HCT116 (cell line): ENCODE data around the gene PGC. TPM values are rescaled to one million over a fixed set of nuclear protein-coding genes. Genes with fewer than 3 reads are reported as not detected.

Source experiments
- ATAC-seq: fragments of 200-7000 bp; cut with Tn5 transposase; 2 replicates; pipeline ENCODE4 v1.9.1; 2020; ENCODE audit warnings: mild to moderate bottlenecking, moderate library complexity
- BruUV-seq: library from RNA; stranded (reverse); fragments of 400-500 nt; replicated peaks from 2 replicates; lab custom pipeline; 2021; lab: Mats Ljungman, UMichigan
- CTCF ChIA-PET: fragments of 300-600 bp; sonication (Branson Sonifier 250); formaldehyde crosslinking; loops from one replicate; lab custom pipeline; 2021; ENCODE audit warnings: antibody characterized with exemption; lab: Charles Lee
- POLR2A ChIA-PET: fragments of 300-600, 350-600 bp; sonication (Branson Sonifier 250); formaldehyde crosslinking; loops from one replicate; lab custom pipeline; 2021; ENCODE audit warnings: antibody characterized with exemption; lab: Charles Lee
- RAD21 ChIA-PET, 2 experiments: fragments of 300-600 bp; sonication (Branson Sonifier 250); formaldehyde crosslinking; loops; one replicate each; lab custom pipeline; 2023; ENCODE audit warnings: low total read pairs in 2 of 2; ENCODE audit not compliant: uncharacterized antibody in 2 of 2, unreplicated experiment in 2 of 2, low non-redundant PET in 1 of 2; lab: Charles Lee
- DNase-seq: peaks from one replicate; pipeline ENCODE4 v3.0.0-alpha.2; 2010; ENCODE audit warnings: low read depth, low spot score
- H2AFZ ChIP-seq: fragments of 200-600 bp; shearing (Covaris generic), sonication (generic); 2 replicates; pipeline ENCODE4 v1.6.1; 2017; ENCODE audit warnings: low read depth, mixed run types, mixed read lengths, antibody characterized with exemption, low read length; ENCODE audit not compliant: poor library complexity, severe bottlenecking
- H3K27ac ChIP-seq: 2 replicates; pipeline ENCODE4 v1.5.1; 2012; ENCODE audit warnings: low read depth, low read length
- H3K27me3 ChIP-seq: fragments of 200-600 bp; sonication (generic); 2 replicates; pipeline ENCODE4 v1.6.1; 2016; ENCODE audit warnings: mixed run types, low read length, mixed read lengths; ENCODE audit not compliant: insufficient read depth
- H3K36me3 ChIP-seq, 2 experiments: fragments of 200-500 bp in 1 of 2; fragments of 200-600 bp in 1 of 2; sonication (Bioruptor generic) in 1 of 2; sonication (generic) in 1 of 2; 2 replicates each; pipeline versions ENCODE4 v1.5.1 to v1.6.1; 2014 to 2016; ENCODE audit warnings: low read length in 2 of 2, inconsistent platforms in 1 of 2, mixed read lengths in 1 of 2, mixed run types in 1 of 2; ENCODE audit not compliant: insufficient read depth in 2 of 2, control insufficient read depth in 1 of 2
- H3K4me1 ChIP-seq, 2 experiments: fragments of 200-600 bp in 1 of 2; sonication (generic) in 1 of 2; 2 replicates each; pipeline versions ENCODE4 v1.5.1 to v1.6.1; 2012 to 2017; ENCODE audit warnings: low read length in 2 of 2, inconsistent platforms in 1 of 2, mild to moderate bottlenecking in 1 of 2, mixed read lengths in 1 of 2, mixed run types in 1 of 2, moderate library complexity in 1 of 2; ENCODE audit not compliant: insufficient read depth in 2 of 2, control insufficient read depth in 1 of 2
- H3K4me2 ChIP-seq: fragments of 200-600 bp; sonication (generic); 2 replicates; pipeline ENCODE4 v1.6.1; 2017; ENCODE audit warnings: mixed run types, low read length, mixed read lengths
- H3K4me3 ChIP-seq, 2 experiments: fragments of 200-600 bp in 1 of 2; sonication (generic) in 1 of 2; replicated peaks in 1 of 2; 2 replicates each; pipeline ENCODE4 v1.5.1; 2011 to 2016; ENCODE audit warnings: low read length in 2 of 2, control low read depth in 1 of 2, low read depth in 1 of 2, mild to moderate bottlenecking in 1 of 2, mixed read lengths in 1 of 2, mixed run types in 1 of 2
- H3K79me2 ChIP-seq: fragments of 200-600 bp; sonication (generic); 2 replicates; pipeline ENCODE4 v1.6.1; 2017; ENCODE audit warnings: mild to moderate bottlenecking, mixed run types, low read length, moderate library complexity, mixed read lengths; ENCODE audit not compliant: insufficient read depth
- H3K9ac ChIP-seq: fragments of 200-600 bp; sonication (generic); 2 replicates; pipeline ENCODE4 v1.6.1; 2016; ENCODE audit warnings: low read length, mixed read lengths
- H3K9me2 ChIP-seq: fragments of 200-600 bp; sonication (generic), shearing (Covaris generic); 2 replicates; pipeline ENCODE4 v1.6.1; 2017; ENCODE audit warnings: mixed run types, mild to moderate bottlenecking, moderate library complexity; ENCODE audit not compliant: insufficient read depth
- H3K9me3 ChIP-seq, 2 experiments: fragments of 200-500 bp in 1 of 2; fragments of 200-600 bp in 1 of 2; sonication (Bioruptor generic) in 1 of 2; sonication (generic) in 1 of 2; 2 replicates each; pipeline ENCODE4 v1.6.1; 2014 to 2017; ENCODE audit warnings: low read length in 2 of 2, mixed read lengths in 2 of 2, inconsistent platforms in 1 of 2, low read depth in 1 of 2, mild to moderate bottlenecking in 1 of 2, mixed run types in 1 of 2, moderate library complexity in 1 of 2; ENCODE audit not compliant: control insufficient read depth in 1 of 2, insufficient read depth in 1 of 2
- H4K20me1 ChIP-seq: fragments of 200-600 bp; sonication (generic), shearing (Covaris generic); 2 replicates; pipeline ENCODE4 v1.6.1; 2017; ENCODE audit warnings: mixed run types, mild to moderate bottlenecking, moderate library complexity; ENCODE audit not compliant: insufficient read depth
- CTCF ChIP-seq, 3 experiments: fragments of 200-600 bp in 1 of 3; sonication (generic) in 1 of 3; IDR thresholded peaks in 2 of 3; conservative IDR thresholded peaks in 1 of 3; 2 replicates each; pipeline ENCODE4 v1.5.1; 2012 to 2017; ENCODE audit warnings: low read depth in 2 of 3, low read length in 2 of 3, antibody characterized with exemption in 1 of 3, borderline replicate concordance in 1 of 3, control low read depth in 1 of 3, mild to moderate bottlenecking in 1 of 3, mixed read lengths in 1 of 3, mixed run types in 1 of 3, moderate library complexity in 1 of 3; ENCODE audit not compliant: insufficient read depth in 1 of 3
- EZH2phosphoT487 ChIP-seq: fragments of 200-600 bp; IDR thresholded peaks from 2 replicates; pipeline ENCODE4 v1.6.1; 2018; ENCODE audit warnings: antibody characterized with exemption, borderline replicate concordance
- FOSL1 ChIP-seq: IDR thresholded peaks from 2 replicates; pipeline ENCODE4 v1.6.1; 2012; ENCODE audit warnings: low read depth
- JUND ChIP-seq: IDR thresholded peaks from 2 replicates; pipeline ENCODE4 v1.6.1; 2012
- POLR2A ChIP-seq: IDR thresholded peaks from 2 replicates; pipeline ENCODE4 v1.7.0; 2011; ENCODE audit warnings: borderline replicate concordance; ENCODE audit not compliant: insufficient read depth, insufficient read length; ENCODE audit errors: extremely low read depth
- POLR2AphosphoS5 ChIP-seq: IDR thresholded peaks from 2 replicates; pipeline ENCODE4 v1.6.1; 2011; ENCODE audit warnings: mild to moderate bottlenecking, low read depth, low read length, moderate library complexity
- RAD21 ChIP-seq: IDR thresholded peaks from 2 replicates; pipeline ENCODE4 v1.6.1; 2012; ENCODE audit warnings: low read depth, mild to moderate bottlenecking
- REST ChIP-seq: IDR thresholded peaks from 2 replicates; pipeline ENCODE4 v1.6.1; 2012; ENCODE audit warnings: low read depth
- SP1 ChIP-seq: IDR thresholded peaks from 2 replicates; pipeline ENCODE4 v1.6.1; 2012; ENCODE audit warnings: low read depth
- ZBTB33 ChIP-seq: IDR thresholded peaks from 2 replicates; pipeline ENCODE4 v1.6.1; 2011; ENCODE audit warnings: mild to moderate bottlenecking, low read length, moderate library complexity; ENCODE audit not compliant: insufficient replicate concordance; ENCODE audit errors: extremely low read depth
- ZFX ChIP-seq: fragments of 450-650 bp; IDR thresholded peaks from 2 replicates; pipeline ENCODE4 v1.6.1; 2017
- intact Hi-C: fragments of 100-400 bp; cut with micrococcal nuclease; formaldehyde crosslinking; loops from 2 replicates; pipeline ENCODE4 v1.10.0; 2022
- total RNA-seq: library from RNA; stranded (reverse); gene quantifications from one replicate; pipeline ENCODE4 v1.2.1, GENCODE V29; 2021; ENCODE audit not compliant: unreplicated experiment

The PGC gene
- total RNA-seq, 1 experiment from 2014 or later = 1.2 TPM

GRCh38 chr6:41704028-41704427 is 43.2 kb downstream of the PGC start:
- intact Hi-C loops = no loop called here
- ChIA-PET RAD21 (no interaction called here), CTCF (interaction anchor here (1.3 to 3.4 kb wide), 2 partner anchors 9 to 10 kb away, joined by 5 to 19 read pairs; no protein-coding TSS in a partner anchor), POLR2A (no interaction called here)
- no peaks in the 10 kb centered on the region for H3K9me2 ChIP-seq
- H3K79me2 ChIP-seq = no peaks in the 10 kb centered on the region
- no peak for ATAC-seq
- H3K4me3 ChIP-seq = no peak overlapping the region
- no TSS peak for BruUV-seq
- TF ChIP-seq POLR2AphosphoS5 = no peak
- no peak for TF ChIP-seq POLR2A
- TF ChIP-seq SP1 = no peak
- no peak for TF ChIP-seq REST
- no peak for TF ChIP-seq ZBTB33
- TF ChIP-seq ZFX = no peak
- TF ChIP-seq JUND = no peak
- no peak for TF ChIP-seq EZH2phosphoT487
- no peak for TF ChIP-seq FOSL1
- no peak for TF ChIP-seq CTCF (IDR thresholded peaks at IDR 0.05 in 2 of 3, conservative IDR thresholded peaks at IDR 0.05 in 1 of 3; ENCODE audit: borderline replicate concordance in 1 of 3, insufficient read depth in 1 of 3, low read depth in 2 of 3, low read length in 2 of 3)
- no peak for TF ChIP-seq RAD21
- TF ChIP-seq, all 23 proteins: peak for 0
- DNase-seq = no peak
- H3K9ac ChIP-seq = no peak overlapping the region
- no peaks in the 10 kb centered on the region for H3K9me3 ChIP-seq
- no peak overlapping the region for H3K4me2 ChIP-seq
- no peak overlapping the region for H3K27ac ChIP-seq
- H3K4me1 ChIP-seq = peaks cover 0 to 14% of the 10 kb centered on the region in 2 experiments; a peak in 3 of 4 replicates
- H2AFZ ChIP-seq = no peak overlapping the region
- H4K20me1 ChIP-seq = no peaks in the 10 kb centered on the region
- no peaks in the 10 kb centered on the region for H3K36me3 ChIP-seq
- no peaks in the 10 kb centered on the region for H3K27me3 ChIP-seq
